ENCODE measurements around the gene ANKIB1. TPM values are rescaled to one million over a fixed set of nuclear protein-coding genes. Genes with fewer than 3 reads are reported as not detected.

The ANKIB1 gene
- total and polyA plus RNA-seq, 9 of the 15 experiments (the other 6 are each of a cell fraction or from before 2014, with no cell fraction given) = 5.9 to 25.2 (median 16.1) TPM

- TF ChIP-seq EGR1 (conservative IDR thresholded peaks at IDR 0.05) = no peak
Observed at GRCh38 chr7:92200791-92201190, 45.0 kb upstream of the ANKIB1 start (continued).

GRCh38 chr7:92205987-92206386, 39.8 kb upstream of the ANKIB1 start:
- WGBS (ENCODE audit: insufficient coverage, low coverage, missing lambda C conversion rate) = 97% methylated on average over 3 of the region's 3 CpGs
- Histone ChIP-seq H3K9me3 (replicated peaks; ENCODE audit: control insufficient read depth, insufficient read depth, low read depth, low read length) (peaks cover 8% of the 10 kb centered on the region), H3K79me2 (ENCODE audit: control insufficient read depth, insufficient read depth, low read length) (peaks cover 12% of the 10 kb centered on the region; the same call in 1 of the 3 replicates), H3K4me1 (replicated peaks in 1 of 2; ENCODE audit: control insufficient read depth in 2 of 2, insufficient read depth in 2 of 2, low read length in 2 of 2) (no peaks in the 10 kb centered on the region), H2AFZ (ENCODE audit: low read depth, low read length) (no peak overlapping the region), H4K20me1 (replicated peaks; ENCODE audit: control insufficient read depth, insufficient read depth, low read length) (no peaks in the 10 kb centered on the region), H3K9me1 (ENCODE audit: control insufficient read depth, insufficient read depth, low read length) (no peaks in the 10 kb centered on the region), H3K27me3 (ENCODE audit: control insufficient read depth in 2 of 2, insufficient read depth in 2 of 2, low read length in 2 of 2) (no peaks in the 10 kb centered on the region), H3K9ac (ENCODE audit: insufficient read depth in 1 of 2, low read depth in 2 of 2, low read length in 2 of 2) (no peak overlapping the region; a peak in 1 of 4 replicates), H3K4me3 (no peak overlapping the region), H3K27ac (ENCODE audit: extremely low read depth, low read depth, low read length) (no peak overlapping the region), H3K4me2 (ENCODE audit: insufficient read depth, low read length) (no peak overlapping the region), H3K36me3 (ENCODE audit: control insufficient read depth, insufficient read depth, low read length) (peaks cover 87% of the 10 kb centered on the region)
- POLR2A ChIA-PET = interaction anchor here (0.6 kb wide), 1 partner anchor 241 kb away, joined by 3 read pairs; the partner anchor contains the start of gene GATAD1
- in situ Hi-C loops (cut with MboI) = no loop called here
- FAIRE-seq = no peak
- DNase-seq (ENCODE audit: extremely low read depth in 1 of 4, low spot score in 3 of 4) = no peak
- intact Hi-C loops (cut with micrococcal nuclease) = no loop called here
- no peak for ATAC-seq
- no TSS peak for BruUV-seq (replicated peaks)
- CTCF ChIA-PET (ENCODE audit: low intra/inter-chr PET ratio) = no interaction called here
- no peak for TF ChIP-seq CTCFL (IDR thresholded peaks at IDR 0.05; ENCODE audit: borderline replicate concordance, insufficient read depth, low read depth, low read length, poor library complexity, severe bottlenecking)
- no peak for TF ChIP-seq PHF21A (IDR thresholded peaks at IDR 0.05; ENCODE audit: borderline replicate concordance, low read depth)
- TF ChIP-seq ZNF354B (CRISPR knock-in tag; IDR thresholded peaks at IDR 0.05) = no peak
- no peak for TF ChIP-seq KLF1 (tag; IDR thresholded peaks at IDR 0.05)
- TF ChIP-seq PTBP1 (IDR thresholded peaks at IDR 0.05; ENCODE audit: low read depth, low read length) = no peak
- no peak for TF ChIP-seq L3MBTL2 (IDR thresholded peaks at IDR 0.05)
- TF ChIP-seq RBM17 (IDR thresholded peaks at IDR 0.05; ENCODE audit: borderline replicate concordance, low read depth, low read length) = no peak
- TF ChIP-seq NKRF (IDR thresholded peaks at IDR 0.05; ENCODE audit: borderline replicate concordance) = no peak
- TF ChIP-seq MBD1 (CRISPR knock-in tag; IDR thresholded peaks at IDR 0.05) = no peak
- no peak for TF ChIP-seq SPI1 (IDR thresholded peaks at IDR 0.05; ENCODE audit: borderline replicate concordance, low read depth, low read length)
- no peak for TF ChIP-seq BRCA1 (IDR thresholded peaks at IDR 0.05)
- TF ChIP-seq BRCA1 (CRISPR knock-in tag; IDR thresholded peaks at IDR 0.05) = no peak
- no peak for TF ChIP-seq PATZ1 (CRISPR knock-in tag; IDR thresholded peaks at IDR 0.05; ENCODE audit: borderline replicate concordance)

Data from K562 (cell line).